LNCAP (cell line): ENCODE measurements around the gene ALDH1B1.

Experiments
- TF ChIP-seq, protein P1 (sequence below): fragments of 450-650 bp; IDR thresholded peaks from 2 replicates; pipeline ENCODE4 v1.5.1; 2017; ENCODE audit warnings: mild to moderate bottlenecking

Gene ALDH1B1

DNA sequence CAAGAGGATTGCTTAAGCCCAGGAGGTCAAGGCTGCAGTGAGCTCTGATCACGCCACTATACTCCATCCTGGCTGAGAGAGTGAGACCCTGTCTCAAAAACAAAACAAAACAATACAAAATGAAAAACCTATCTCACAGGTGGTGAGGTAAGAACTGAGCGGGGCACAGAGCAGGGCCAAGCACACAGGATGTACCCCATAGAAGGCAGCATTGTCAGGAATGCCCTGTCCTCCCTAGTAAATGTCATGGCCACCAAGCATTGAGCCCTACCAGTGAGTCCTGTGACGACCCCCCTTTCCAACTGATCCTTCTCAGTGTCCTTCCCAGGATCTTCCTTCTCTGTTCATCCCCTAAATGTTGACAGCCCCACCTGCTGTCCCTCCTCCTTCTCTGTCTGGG is 44.6 kb upstream of the ALDH1B1 start:
- TF ChIP-seq, protein P1, sequence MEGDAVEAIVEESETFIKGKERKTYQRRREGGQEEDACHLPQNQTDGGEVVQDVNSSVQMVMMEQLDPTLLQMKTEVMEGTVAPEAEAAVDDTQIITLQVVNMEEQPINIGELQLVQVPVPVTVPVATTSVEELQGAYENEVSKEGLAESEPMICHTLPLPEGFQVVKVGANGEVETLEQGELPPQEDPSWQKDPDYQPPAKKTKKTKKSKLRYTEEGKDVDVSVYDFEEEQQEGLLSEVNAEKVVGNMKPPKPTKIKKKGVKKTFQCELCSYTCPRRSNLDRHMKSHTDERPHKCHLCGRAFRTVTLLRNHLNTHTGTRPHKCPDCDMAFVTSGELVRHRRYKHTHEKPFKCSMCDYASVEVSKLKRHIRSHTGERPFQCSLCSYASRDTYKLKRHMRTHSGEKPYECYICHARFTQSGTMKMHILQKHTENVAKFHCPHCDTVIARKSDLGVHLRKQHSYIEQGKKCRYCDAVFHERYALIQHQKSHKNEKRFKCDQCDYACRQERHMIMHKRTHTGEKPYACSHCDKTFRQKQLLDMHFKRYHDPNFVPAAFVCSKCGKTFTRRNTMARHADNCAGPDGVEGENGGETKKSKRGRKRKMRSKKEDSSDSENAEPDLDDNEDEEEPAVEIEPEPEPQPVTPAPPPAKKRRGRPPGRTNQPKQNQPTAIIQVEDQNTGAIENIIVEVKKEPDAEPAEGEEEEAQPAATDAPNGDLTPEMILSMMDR, result no peak

DNA sequence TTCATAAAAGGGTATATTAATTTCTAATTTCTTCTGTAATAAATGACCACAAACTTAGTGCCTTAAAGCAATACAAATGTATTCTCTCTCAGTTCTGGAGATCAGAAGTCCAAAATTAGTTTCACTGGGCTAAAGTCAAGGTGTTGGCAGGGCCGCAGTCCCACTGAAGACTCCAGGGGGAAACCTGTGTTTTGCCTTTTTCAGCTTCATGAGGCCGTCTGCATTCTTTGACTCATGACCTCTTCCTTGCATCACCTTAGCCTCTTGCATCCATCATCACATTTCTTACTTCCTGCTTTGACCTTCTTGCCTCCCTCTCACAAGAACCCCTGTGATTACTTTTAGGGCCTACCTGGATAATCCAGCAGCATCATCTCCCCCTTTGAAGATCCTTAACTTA is 42.0 kb upstream of the ALDH1B1 start:
- TF ChIP-seq, protein P1, result no peak

DNA sequence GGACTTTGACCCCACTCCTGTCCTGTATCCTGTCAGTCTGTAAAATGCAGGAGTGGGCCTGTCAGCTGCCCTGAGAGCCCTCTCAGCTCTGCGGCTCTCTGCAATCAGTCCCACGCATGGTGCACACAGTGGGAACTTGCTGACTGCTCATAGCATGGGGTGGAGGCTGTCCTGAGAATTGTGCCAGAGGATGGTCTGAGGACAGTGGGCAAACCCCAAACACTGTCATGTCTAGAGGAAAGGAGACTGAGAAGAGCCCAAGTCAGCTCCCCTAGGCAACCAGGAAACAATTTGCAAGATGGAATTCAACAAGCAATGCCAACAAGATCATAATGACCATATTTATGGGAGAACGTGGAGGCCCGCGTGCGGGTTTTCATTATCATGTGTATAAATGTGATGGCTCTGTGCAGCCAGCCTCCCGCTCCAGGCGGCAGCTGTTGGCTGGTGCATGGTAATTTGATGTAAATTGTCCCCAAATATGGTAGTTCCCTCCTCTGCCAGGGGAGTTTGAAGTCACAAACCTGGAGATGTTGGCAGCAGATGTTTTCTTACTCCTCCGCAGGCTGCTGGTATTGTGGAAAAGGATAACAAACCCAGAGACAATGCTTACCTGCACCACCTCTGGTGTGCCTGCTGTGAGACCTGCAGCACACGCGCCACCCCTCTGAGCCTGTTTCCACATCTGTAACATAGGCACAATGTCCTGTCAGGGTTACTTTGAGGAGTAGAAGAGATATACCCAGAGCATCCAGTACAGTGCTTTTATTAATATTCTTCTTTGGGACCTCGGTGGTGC is 39.8 kb upstream of the ALDH1B1 start:
- TF ChIP-seq, protein P1, result no peak

DNA sequence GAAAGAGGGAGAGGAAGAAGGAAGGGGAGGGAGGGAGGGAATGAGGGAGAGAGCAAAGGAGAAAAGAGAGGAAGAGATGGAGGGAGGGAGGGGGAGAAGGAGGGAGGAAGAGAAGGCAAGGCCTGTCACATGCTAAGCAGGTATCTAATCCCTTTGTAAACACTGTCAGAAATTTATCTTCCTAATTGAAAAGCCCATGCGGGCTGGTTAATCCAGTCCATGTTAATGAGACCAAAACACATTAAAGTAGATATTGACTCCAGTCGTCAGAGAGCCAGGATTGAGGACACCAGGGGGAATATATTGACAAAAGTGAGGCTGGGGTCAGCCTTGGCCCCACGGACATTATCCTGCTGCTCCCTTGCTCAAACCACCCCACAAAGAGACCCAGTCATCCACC is 37.4 kb upstream of the ALDH1B1 start:
- TF ChIP-seq, protein P1, result no peak

DNA sequence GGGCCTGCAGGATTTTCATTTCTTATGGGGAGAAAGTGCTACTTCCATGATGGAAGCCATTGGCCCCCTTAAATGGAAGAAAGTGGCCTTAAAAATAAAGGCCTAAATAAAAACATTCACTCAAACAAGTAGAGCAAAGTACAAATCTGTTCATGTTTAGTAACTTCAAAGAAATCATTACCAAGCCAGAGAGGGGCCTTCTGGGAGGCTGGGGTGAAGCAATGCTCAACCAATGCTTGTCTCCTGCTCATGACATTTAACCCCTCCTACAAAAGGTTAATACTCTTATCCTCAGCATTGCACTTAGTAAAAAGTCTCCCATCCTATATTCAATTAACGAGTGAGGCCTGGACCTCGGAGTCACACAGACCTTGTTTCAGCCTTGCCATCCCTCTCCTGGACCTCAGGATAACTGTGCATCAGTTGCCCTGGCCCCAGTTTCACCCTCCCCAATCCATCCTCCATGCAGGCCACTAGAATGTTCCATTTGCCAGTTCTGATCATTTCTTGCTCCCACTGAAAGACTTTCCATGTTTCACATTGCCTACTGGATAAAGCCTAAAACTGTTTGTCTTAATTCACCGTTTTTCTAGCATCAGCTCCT is 36.9 kb upstream of the ALDH1B1 start:
- TF ChIP-seq, protein P1, result no peak

DNA sequence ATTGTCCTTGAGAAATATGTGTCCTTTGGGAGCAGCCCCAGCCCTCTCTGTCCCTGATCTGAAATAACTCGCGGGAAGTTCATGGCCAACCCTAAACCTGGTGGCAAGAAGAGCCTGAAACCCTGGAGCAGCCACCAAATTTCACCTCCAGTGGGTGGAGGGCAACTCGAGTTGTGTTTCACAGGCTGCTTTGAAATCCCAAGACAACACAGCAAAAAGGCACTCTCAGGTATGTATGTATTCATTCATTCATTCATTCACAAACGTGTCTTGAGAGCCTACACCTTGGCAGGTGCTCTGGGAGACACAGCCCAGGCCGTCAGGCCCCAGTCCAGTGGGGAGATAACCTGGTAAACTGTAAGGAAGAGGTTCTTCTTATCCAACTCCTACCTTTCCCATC is 35.7 kb upstream of the ALDH1B1 start:
- TF ChIP-seq, protein P1, result no peak

DNA sequence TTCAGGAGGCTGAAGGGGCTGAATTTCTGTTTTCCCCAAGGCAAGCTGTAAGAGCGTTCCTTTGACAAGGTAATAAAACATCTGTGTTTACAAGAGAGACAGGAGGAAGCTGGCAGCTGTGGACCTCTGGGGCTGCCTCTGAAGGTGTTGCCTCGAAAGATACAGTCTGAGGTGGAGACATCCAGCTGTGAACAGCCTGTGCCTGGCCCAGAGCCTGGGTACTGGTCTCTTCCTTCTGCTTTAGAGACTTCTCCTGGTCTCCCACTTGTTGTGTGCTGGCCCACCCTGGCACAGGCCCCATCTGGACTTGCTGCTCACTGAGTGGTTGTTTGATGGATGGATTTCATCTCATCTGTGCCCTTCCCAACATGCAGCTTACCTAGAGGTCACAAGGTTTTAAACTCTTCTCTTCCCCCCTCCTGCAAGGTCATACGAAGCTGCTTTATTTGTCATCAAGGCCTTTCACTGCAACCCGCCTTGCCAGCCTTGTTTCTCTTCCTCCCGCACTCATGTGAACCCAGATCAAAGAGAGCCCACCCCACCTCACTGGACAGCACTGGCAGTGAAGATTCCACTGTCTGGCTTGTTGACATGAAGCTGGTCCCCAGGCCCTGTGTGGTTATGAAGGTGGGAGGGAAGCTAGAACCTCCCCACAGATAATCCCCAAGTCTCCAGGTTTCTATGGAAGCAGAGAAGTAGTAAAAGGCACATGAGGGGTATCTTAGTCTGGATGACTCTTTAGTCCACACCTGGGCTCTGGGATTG is 35.0 kb upstream of the ALDH1B1 start:
- TF ChIP-seq, protein P1, result no peak
